GM19099 (cell line): Measurements from ENCODE around the gene VTN.
A peak's percentile ranks its signal among the peaks of the same experiment; 100 is the strongest.

Source experiments
- POLR2A ChIP-seq: IDR thresholded peaks from 3 replicates; pipeline ENCODE4 v1.6.1; 2011; ENCODE audit warnings: low read depth; ENCODE audit not compliant: insufficient read length; ENCODE audit errors: extremely low read depth

Gene VTN

GRCh38 chr17:28366605-28367004 lies 3.5 kb downstream of the VTN start:
- TF ChIP-seq POLR2A: no peak

- no peak for TF ChIP-seq POLR2A
Observed at GRCh38 chr17:28365487-28365886, 4.6 kb downstream of the VTN start.

GRCh38 chr17:28364665-28365363 lies 5.3 kb downstream of the VTN start, which contains the start of gene SEBOX:
Gene SEBOX, minus strand, starts transcription at chr17:28365199. Its CDS starts 48 bp downstream, at chr17:28365151.
- no peak for TF ChIP-seq POLR2A

GRCh38 chr17:28363776-28364650 lies 6.1 kb downstream of the VTN start:
- TF ChIP-seq POLR2A: no peak

GRCh38 chr17:28363186-28363585 lies 6.9 kb downstream of the VTN start:
- TF ChIP-seq POLR2A: no peak

GRCh38 chr17:28357901-28358197 lies 12.3 kb downstream of the VTN start:
- TF ChIP-seq POLR2A: no peak

GRCh38 chr17:28357061-28357900 lies 12.8 kb downstream of the VTN start, which contains the start of gene POLDIP2:
Gene POLDIP2, minus strand, starts transcription at chr17:28357527. Its CDS starts 79 bp downstream, at chr17:28357448.
- TF ChIP-seq POLR2A: peak; percentile 97

- TF ChIP-seq POLR2A: no peak
Observed at GRCh38 chr17:28350271-28350670, 19.8 kb downstream of the VTN start.

GRCh38 chr17:28348979-28349378 lies 21.1 kb downstream of the VTN start:
- TF ChIP-seq POLR2A: no peak

- TF ChIP-seq POLR2A: no peak
Observed at GRCh38 chr17:28347261-28347891, 22.7 kb downstream of the VTN start.

- TF ChIP-seq POLR2A: no peak
Observed at GRCh38 chr17:28346746-28347246, 23.3 kb downstream of the VTN start.

GRCh38 chr17:28346199-28346580 lies 23.9 kb downstream of the VTN start:
- TF ChIP-seq POLR2A: no peak

GRCh38 chr17:28345419-28346198 lies 24.5 kb downstream of the VTN start:
- no peak for TF ChIP-seq POLR2A

GRCh38 chr17:28344435-28344901 lies 25.6 kb downstream of the VTN start:
- no peak for TF ChIP-seq POLR2A
